A549 (cell line): ENCODE data around the gene FGF5. TPM values are rescaled to one million over a fixed set of nuclear protein-coding genes. Genes with fewer than 3 reads are reported as not detected.

Experiments
- ATAC-seq, 2 experiments: fragments of 200-7000 bp in 1 of 2; fragments of >200 bp in 1 of 2; cut with Nextera tagmentation in 1 of 2; cut with Tn5 transposase in 1 of 2; 3 replicates each; pipeline versions ENCODE4 v1.8.0 to v1.9.1; 2018 to 2020; ENCODE audit warnings: mild to moderate bottlenecking in 1 of 2, moderate library complexity in 1 of 2
- CTCF ChIA-PET: fragments of 300-600 bp; sonication (Branson Sonifier 250); formaldehyde crosslinking; extraction: SDS; loops from one replicate; lab custom pipeline; 2021; ENCODE audit warnings: antibody characterized with exemption, inconsistent platforms; lab: Yijun Ruan, JAX
- POLR2A ChIA-PET: fragments of 350-600 bp; formaldehyde crosslinking; extraction: SDS; loops from one replicate; lab custom pipeline; 2021; ENCODE audit warnings: antibody characterized with exemption, inconsistent platforms; lab: Yijun Ruan, JAX
- DNase-seq, 2 experiments: peaks; one replicate each; pipeline versions ENCODE4 v3.0.0 to v3.0.0-alpha.2; 2011 to 2016; ENCODE audit warnings: low read depth in 1 of 2, low spot score in 1 of 2
- FAIRE-seq: peaks from 2 replicates; lab custom pipeline; 2011; peaks lifted over from hg19 to GRCh38; lab: Jason Lieb, UNC
- H3K27ac ChIP-seq, 2 experiments: fragments of >200 bp; sonication (Bioruptor Twin); formaldehyde crosslinking; 3 replicates each; pipeline ENCODE4 v1.5.1; 2016 to 2017
- H3K4me1 ChIP-seq: fragments of >200 bp; sonication (Bioruptor Twin); formaldehyde crosslinking; 3 replicates; pipeline ENCODE4 v1.6.1; 2016
- H3K4me2 ChIP-seq: fragments of >200 bp; sonication (Bioruptor Twin); formaldehyde crosslinking; 3 replicates; pipeline ENCODE4 v1.6.1; 2016
- H3K4me3 ChIP-seq: fragments of >200 bp; sonication (Bioruptor Twin); formaldehyde crosslinking; 3 replicates; pipeline ENCODE4 v1.5.1; 2016
- H3K9me3 ChIP-seq: fragments of >200 bp; sonication (Bioruptor Twin); formaldehyde crosslinking; 3 replicates; pipeline ENCODE4 v1.6.1; 2016
- CHD4 ChIP-seq: fragments of 200-600 bp; sonication (generic); IDR thresholded peaks from 2 replicates; pipeline ENCODE4 v1.6.1; 2016; ENCODE audit warnings: antibody characterized with exemption, mild to moderate bottlenecking, borderline replicate concordance
- EHMT2 ChIP-seq: fragments of 200-600 bp; sonication (generic); IDR thresholded peaks from 2 replicates; pipeline ENCODE4 v1.6.1; 2016; ENCODE audit warnings: antibody characterized with exemption, low read depth, mild to moderate bottlenecking, moderate library complexity
- FOSB ChIP-seq: fragments of 250-450 bp; sonication (Bioruptor Pico); IDR thresholded peaks from 2 replicates; pipeline ENCODE4 v1.5.0; 2020; ENCODE audit warnings: mild to moderate bottlenecking, moderate library complexity
- FOXS1 ChIP-seq: fragments of 250-450 bp; sonication (Bioruptor Pico); IDR thresholded peaks from 2 replicates; pipeline ENCODE4 v1.5.0; 2020; ENCODE audit warnings: mild to moderate bottlenecking, moderate library complexity
- HES2 ChIP-seq: fragments of >200 bp; sonication (Bioruptor Twin); formaldehyde crosslinking; IDR thresholded peaks from 2 replicates; pipeline ENCODE4 v1.6.1; 2016
- JUN ChIP-seq, 2 experiments: fragments of >200 bp; sonication (Bioruptor Twin); formaldehyde crosslinking; IDR thresholded peaks; 2 replicates in 1 of 2; 3 replicates in 1 of 2; pipeline ENCODE4 v1.6.1; 2016 to 2017
- MAFK ChIP-seq: fragments of 450-650 bp; IDR thresholded peaks from 2 replicates; pipeline ENCODE4 v1.6.1; 2014; ENCODE audit not compliant: partially characterized antibody
- NR3C1 ChIP-seq: fragments of >200 bp; sonication (Bioruptor Twin); formaldehyde crosslinking; IDR thresholded peaks from 3 replicates; pipeline ENCODE4 v1.6.1; 2017
- PHF8 ChIP-seq: fragments of 200-600 bp; sonication (generic); IDR thresholded peaks from 2 replicates; pipeline ENCODE4 v1.6.1; 2016; ENCODE audit warnings: low read depth, mild to moderate bottlenecking, antibody characterized with exemption, moderate library complexity, borderline replicate concordance
- POLR2A ChIP-seq: IDR thresholded peaks from 2 replicates; pipeline ENCODE4 v1.6.1; 2012; ENCODE audit warnings: mild to moderate bottlenecking, low read length
- REST ChIP-seq: fragments of 200-600 bp; sonication (generic); IDR thresholded peaks from 2 replicates; pipeline ENCODE4 v1.6.1; 2016; ENCODE audit warnings: antibody characterized with exemption, mild to moderate bottlenecking, moderate library complexity
- SMC3 ChIP-seq: fragments of >200 bp; sonication (Bioruptor Twin); formaldehyde crosslinking; IDR thresholded peaks from 3 replicates; pipeline ENCODE4 v1.6.1; 2018; ENCODE audit warnings: inconsistent platforms
- TFCP2L1 ChIP-seq: fragments of 250-450 bp; sonication (Bioruptor Pico); IDR thresholded peaks from 2 replicates; pipeline ENCODE4 v1.5.0; 2021; ENCODE audit warnings: mild to moderate bottlenecking
- ZFP36 ChIP-seq: fragments of 450-650 bp; IDR thresholded peaks from 2 replicates; pipeline ENCODE4 v1.6.1; 2014; ENCODE audit warnings: borderline replicate concordance; ENCODE audit not compliant: partially characterized antibody
- WGBS: methylation state at CpG from one replicate; pipeline ENCODE4 v1.1.6; 2017; ENCODE audit errors: missing lambda C conversion rate; 5-methylcytosine and 5-hydroxymethylcytosine counted together
- polyA plus RNA-seq, 4 experiments: library from polyadenylated mRNA; depleted of rRNA in 3 of 4; stranded (reverse); fragments of >200 nt; fragmentation: RNase III in 1 of 4; extraction: RNeasy Plus Mini Kit Qiagen cat#74134 plus additional on column Dnase treatment in 1 of 4; gene quantifications; 2 replicates in 3 of 4; 3 replicates in 1 of 4; pipeline ENCODE4 v1.2.3, GENCODE V29; 2011 to 2017
- TF ChIP-seq, protein P1 (sequence below): fragments of 450-650 bp; IDR thresholded peaks from 2 replicates; pipeline ENCODE4 v1.6.1; 2014; ENCODE audit warnings: antibody characterized with exemption
- TF ChIP-seq, protein P2 (sequence below): fragments of 250-450 bp; sonication (Bioruptor Pico); IDR thresholded peaks from 2 replicates; pipeline ENCODE4 v1.5.0; 2021; ENCODE audit warnings: mild to moderate bottlenecking, moderate library complexity, borderline replicate concordance
- TF ChIP-seq, protein P3 (sequence below): fragments of >200 bp; sonication (Bioruptor Twin); formaldehyde crosslinking; IDR thresholded peaks from 3 replicates; pipeline ENCODE4 v1.6.1; 2016

FGF5 gene
- polyA plus RNA-seq, 2 of the 4 experiments (the other 2 are of a cell fraction), result 0.21 TPM; not detected in 1

GRCh38 chr4:80295336-80295735 is 28.9 kb downstream of the FGF5 start:
- DNase-seq (no peak), FAIRE-seq (no peak), ATAC-seq (no peak)
- 77% methylated on average over 3 of the region's 3 CpGs for WGBS
- Histone ChIP-seq H3K4me2 (no peak overlapping the region), H3K4me1 (no peaks in the 10 kb centered on the region), H3K27ac (no peak overlapping the region)
- ChIA-PET CTCF (interaction anchor here (1.2 kb wide), 1 partner anchor 12 kb away, joined by 3 read pairs; no protein-coding TSS in a partner anchor), POLR2A (no interaction called here)
- TF ChIP-seq, protein P1, sequence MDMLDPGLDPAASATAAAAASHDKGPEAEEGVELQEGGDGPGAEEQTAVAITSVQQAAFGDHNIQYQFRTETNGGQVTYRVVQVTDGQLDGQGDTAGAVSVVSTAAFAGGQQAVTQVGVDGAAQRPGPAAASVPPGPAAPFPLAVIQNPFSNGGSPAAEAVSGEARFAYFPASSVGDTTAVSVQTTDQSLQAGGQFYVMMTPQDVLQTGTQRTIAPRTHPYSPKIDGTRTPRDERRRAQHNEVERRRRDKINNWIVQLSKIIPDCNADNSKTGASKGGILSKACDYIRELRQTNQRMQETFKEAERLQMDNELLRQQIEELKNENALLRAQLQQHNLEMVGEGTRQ, result no peak
- TF ChIP-seq CHD4 (no peak), JUN (IDR thresholded peaks at IDR 0.05) (no peak), HES2 (no peak), SMC3 (no peak), ZFP36 (no peak), MAFK (no peak), POLR2A (no peak), EHMT2 (no peak), FOSB (CRISPR knock-in tag) (no peak), NR3C1 (no peak), PHF8 (no peak), FOXS1 (CRISPR knock-in tag) (no peak)
- TF ChIP-seq, protein P2, sequence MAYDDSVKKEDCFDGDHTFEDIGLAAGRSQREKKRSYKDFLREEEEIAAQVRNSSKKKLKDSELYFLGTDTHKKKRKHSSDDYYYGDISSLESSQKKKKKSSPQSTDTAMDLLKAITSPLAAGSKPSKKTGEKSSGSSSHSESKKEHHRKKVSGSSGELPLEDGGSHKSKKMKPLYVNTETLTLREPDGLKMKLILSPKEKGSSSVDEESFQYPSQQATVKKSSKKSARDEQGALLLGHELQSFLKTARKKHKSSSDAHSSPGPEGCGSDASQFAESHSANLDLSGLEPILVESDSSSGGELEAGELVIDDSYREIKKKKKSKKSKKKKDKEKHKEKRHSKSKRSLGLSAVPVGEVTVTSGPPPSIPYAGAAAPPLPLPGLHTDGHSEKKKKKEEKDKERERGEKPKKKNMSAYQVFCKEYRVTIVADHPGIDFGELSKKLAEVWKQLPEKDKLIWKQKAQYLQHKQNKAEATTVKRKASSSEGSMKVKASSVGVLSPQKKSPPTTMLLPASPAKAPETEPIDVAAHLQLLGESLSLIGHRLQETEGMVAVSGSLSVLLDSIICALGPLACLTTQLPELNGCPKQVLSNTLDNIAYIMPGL, result no peak
- TF ChIP-seq, protein P3, sequence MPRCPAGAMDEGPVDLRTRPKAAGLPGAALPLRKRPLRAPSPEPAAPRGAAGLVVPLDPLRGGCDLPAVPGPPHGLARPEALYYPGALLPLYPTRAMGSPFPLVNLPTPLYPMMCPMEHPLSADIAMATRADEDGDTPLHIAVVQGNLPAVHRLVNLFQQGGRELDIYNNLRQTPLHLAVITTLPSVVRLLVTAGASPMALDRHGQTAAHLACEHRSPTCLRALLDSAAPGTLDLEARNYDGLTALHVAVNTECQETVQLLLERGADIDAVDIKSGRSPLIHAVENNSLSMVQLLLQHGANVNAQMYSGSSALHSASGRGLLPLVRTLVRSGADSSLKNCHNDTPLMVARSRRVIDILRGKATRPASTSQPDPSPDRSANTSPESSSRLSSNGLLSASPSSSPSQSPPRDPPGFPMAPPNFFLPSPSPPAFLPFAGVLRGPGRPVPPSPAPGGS, result no peak
- TF ChIP-seq, all 56 proteins: peak for 0
- Histone ChIP-seq H3K4me3 (no peak overlapping the region), H3K9me3 (no peaks in the 10 kb centered on the region)

DNA sequence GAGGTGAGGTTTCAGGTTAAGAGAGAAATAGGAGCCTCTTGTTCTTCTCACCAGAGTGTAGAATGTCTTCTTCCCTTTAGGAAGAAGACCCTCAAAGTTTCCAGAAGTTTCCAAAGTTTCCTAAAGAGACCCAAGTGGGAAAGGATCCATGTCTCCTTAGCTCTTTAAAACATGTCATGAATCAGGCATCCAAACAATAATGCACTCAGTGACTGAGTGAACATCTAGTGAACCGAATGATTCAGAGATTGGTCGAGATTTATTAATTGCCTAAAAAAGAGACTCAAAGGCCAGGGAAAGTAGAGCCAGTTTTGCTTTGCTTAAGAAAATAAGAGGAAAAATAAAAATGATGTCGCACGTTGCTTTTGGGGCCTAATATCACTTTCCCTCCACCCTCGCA is 29.4 kb downstream of the FGF5 start:
- FAIRE-seq (no peak), ATAC-seq (no peak)
- H3K4me2 ChIP-seq, result no peak overlapping the region
- POLR2A ChIA-PET, result no interaction called here
- TF ChIP-seq REST (no peak), TFCP2L1 (CRISPR knock-in tag) (no peak)
- TF ChIP-seq, all 56 proteins: peak for 0
- H3K4me3 ChIP-seq, result no peak overlapping the region
- no peak overlapping the region for H3K27ac ChIP-seq
- H3K4me1 ChIP-seq, result no peaks in the 10 kb centered on the region
- DNase-seq, result no peak
- WGBS, result 76% methylated on average over 5 of the region's 5 CpGs
- H3K9me3 ChIP-seq, result no peaks in the 10 kb centered on the region
- CTCF ChIA-PET, result no interaction called here
